DMS 273 treated with DMSO at 0.1 percent for 48 hours (cell line): ENCODE data around the gene ARL4D.

Source experiments
- DNase-seq: peaks from one replicate; lab custom pipeline; 2025; lab: John Stamatoyannopoulos, UW

The ARL4D gene

DNA sequence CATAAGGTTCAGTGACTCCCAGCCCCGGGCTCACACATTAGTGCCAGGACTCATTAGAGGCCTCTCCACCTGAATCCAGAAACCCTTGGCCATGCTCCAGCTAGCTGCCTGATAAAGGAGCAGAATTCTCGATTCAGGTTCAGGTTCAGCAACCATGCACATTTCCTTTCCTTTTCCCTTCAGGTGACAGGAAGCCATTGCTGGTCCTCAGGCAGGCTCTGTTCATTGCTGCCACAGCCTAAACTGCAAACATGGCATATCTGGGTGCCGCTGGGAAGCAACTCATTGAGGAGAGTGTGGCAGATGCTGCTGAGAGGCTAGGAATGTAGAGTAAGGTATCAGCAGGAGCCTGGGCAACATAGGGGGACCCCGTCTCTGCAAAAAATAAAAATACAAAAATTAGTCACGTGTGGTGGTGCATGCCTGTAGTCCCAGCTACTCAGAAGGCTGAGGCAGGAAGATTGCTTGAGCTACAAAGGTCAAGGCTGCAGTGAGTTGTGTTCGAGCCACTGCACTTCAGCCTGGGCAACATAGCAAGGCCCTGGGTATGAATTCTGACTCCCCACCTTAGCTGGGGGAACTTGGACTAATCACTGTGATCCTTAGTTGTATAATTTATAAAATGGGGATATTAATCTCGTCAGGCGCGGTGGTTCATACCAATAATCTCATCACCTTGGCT is 28.7 kb downstream of the ARL4D start:
- DNase-seq = no peak

- DNase-seq = no peak
Measured at GRCh38 chr17:43428524-43428923, 29.7 kb downstream of the ARL4D start.

GRCh38 chr17:43430936-43431713 is 32.3 kb downstream of the ARL4D start:
- DNase-seq = no peak

GRCh38 chr17:43431714-43432523 is 33.1 kb downstream of the ARL4D start:
- peak; percentile 59 for DNase-seq

DNA sequence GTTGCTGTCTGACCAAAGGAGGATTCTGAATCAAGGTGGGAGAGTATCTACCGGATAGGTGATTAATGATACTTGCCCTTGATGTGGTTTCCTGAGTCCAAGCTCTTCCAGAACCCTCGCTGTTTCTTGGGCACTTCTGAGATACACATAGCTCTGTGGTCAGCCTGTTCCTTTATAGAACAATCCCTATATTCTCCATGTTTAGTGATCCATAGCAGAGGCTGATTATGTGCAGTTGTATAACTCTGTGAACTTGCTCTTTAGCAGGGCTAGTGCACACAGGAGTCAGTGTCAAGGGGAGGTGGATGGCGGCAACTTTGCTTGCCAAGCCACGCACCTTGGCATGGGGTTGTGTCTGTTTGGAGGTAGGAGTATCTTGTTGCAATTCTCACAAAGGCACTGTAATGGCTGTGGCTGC is 36.1 kb downstream of the ARL4D start:
- DNase-seq = no peak

GRCh38 chr17:43437756-43438155 is 39.0 kb downstream of the ARL4D start:
- DNase-seq = no peak

DNA sequence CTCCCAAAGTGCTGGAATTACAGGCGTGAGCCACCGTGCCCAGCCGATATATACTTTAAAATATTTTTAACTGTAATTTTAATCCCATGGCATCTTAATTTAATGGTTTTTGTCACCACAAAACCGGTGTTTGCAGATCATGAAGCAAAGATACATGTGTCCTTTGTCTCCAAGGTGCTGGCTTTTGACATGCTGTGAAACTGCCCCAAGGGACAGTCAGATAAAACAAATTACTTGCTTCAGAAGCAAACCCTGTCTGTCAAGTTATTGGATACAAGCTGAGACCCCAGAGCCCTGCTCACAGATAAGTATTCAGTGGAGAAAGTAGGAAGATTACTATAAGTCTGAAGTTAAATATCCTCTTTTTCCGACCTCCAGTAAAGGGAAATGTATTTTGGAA is 39.8 kb downstream of the ARL4D start:
- DNase-seq = no peak

DNA sequence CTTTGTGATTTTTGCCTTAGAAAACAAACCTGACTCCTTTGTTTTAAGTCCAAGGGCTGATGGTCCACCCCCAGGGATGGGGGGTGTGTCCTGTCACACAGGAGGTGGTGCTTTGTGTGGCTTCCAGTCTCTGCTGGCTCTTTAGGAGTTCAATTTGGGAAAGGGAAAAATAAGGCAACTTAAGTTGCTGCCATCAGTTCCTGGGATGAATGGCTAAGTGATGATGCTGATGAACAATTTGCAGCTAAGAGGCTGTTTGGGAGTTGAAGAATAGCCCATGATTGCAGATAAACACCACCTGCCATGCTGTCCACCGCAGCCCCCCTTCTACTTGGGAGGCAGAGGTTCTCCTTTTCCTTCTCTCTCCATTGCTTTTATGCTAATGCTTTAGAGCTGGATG is 40.2 kb downstream of the ARL4D start:
- peak; percentile 75 for DNase-seq

DNA sequence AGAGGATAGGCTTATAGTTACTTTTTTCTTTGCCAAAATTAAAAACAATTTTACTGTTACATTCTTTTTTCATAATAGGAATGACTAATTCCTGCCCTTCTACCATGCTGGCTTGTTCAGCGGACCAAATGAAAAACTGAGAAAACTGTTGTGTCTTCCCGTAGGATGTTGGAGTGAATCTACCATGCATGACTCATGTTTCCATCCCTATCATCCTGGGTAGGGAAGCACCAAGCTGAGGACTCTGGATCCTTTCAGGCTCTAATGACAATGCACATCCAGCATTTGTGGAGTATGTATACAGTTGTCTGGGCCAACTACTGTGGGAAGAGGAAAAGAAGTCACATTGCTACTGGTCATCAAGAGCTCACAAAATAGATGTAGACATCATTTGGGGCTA is 43.9 kb downstream of the ARL4D start:
- DNase-seq = no peak

GRCh38 chr17:43443381-43443780 is 44.6 kb downstream of the ARL4D start:
- no peak for DNase-seq

DNA sequence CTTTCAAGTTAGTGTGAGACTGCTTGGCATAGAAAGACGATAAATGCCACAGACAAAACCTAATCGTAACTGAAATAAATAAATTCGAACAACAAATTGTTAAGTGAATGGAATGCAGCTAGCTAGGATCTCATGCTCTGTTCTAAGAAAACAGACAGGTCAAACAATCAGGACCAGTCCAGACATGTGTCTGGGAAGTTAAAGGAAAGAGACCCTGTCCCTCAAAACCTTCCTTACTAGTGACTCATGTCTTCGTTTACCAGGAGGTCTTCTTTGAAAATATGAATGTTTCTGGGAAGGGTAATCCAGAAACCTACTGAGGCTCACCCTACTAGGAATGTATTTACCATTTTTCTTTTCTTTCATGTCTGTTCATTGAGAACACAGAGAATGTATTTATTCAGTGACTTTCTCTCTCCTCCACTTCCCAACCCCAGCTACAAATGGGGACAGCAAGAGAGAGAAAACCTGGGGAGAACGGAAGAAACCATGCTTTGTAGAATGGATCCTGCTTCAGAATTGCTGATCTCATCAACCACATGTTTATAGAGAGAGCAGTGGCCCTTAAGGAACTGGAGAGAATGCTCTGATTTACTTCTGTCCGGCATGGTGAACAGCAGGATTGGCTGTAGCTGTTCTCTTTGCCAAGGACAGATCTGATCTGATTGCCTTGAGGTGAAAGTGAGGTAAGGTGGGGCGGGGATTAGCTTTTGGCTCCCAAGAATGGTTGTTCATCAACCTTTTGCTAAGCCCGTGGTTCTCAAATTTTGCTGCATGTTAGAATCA is 45.6 kb downstream of the ARL4D start:
- no peak for DNase-seq

DNA sequence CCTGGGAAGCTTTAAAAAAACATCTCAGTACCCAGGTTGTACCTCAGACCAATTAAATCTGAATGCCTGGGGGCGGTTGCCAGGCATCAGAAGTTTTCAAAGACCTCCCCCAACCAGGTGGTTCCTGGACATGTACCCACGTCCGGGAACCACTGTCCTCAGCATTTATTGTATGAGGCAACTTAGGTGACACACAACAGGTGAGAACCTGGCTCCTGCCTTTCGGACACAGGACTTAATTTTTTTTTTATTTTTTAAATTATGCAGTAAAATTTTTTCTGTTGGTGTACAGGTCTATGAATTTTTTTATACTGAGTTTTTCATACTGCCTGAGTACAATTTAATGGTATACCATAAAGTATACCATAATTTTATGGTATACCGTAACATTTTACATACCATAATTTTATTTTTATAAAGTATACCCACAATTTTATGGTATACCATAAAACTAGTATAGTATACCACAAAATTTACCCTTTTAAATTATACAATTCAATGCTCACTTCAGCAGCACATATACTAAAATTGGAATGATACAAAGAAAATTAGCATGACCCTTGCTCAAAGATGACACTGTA is 46.3 kb downstream of the ARL4D start:
- DNase-seq = no peak

- no peak for DNase-seq
Measured at GRCh38 chr17:43446773-43447172, 48.0 kb downstream of the ARL4D start.

GRCh38 chr17:43448720-43449469 is 50.1 kb downstream of the ARL4D start:
- DNase-seq = no peak

DNA sequence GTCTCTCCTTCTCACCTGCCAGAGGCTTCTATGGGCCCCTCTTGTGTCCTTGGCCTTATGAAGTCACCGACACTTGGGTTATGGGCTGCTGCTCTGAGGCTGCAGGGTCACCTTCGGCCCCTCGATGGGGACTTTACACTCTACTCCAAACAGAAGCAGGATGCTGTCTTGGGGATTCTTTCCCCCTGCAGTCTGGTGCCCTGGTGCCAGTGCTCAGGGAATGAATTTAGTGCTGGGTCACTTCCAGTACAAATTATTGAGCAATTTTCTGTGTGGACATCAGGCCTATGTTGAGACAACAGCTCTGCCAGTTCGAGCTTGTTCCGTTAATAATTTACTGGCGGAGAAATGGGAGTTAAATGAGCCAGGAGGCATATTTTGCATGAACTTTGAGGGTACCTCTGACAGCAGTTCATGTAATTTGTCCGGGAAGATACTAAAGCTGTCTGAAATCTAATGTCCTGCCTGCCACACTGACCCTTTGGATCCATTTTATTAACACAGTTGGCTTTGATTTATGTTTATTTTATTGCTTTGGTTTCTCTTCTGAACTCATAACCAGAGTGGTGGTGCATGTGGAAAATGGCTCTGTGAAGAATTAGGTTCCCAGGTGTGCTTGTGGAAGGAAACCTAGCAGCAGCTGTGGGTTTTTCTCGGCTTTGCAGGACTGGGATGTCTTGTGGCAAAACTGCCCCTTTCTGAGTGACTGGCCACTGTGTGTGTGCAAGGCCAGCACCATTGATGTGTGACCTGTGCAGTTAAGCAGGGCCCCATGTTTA is 50.9 kb downstream of the ARL4D start:
- no peak for DNase-seq
